NCI-H146 treated with DMSO at 0.1 percent for 48 hours (cell line): ENCODE results near the gene ELOVL2.

ENCODE experiments used
- DNase-seq: peaks from one replicate; lab custom pipeline; 2025; ENCODE audit not compliant: unreplicated experiment; lab: John Stamatoyannopoulos, UW

The ELOVL2 gene

DNA sequence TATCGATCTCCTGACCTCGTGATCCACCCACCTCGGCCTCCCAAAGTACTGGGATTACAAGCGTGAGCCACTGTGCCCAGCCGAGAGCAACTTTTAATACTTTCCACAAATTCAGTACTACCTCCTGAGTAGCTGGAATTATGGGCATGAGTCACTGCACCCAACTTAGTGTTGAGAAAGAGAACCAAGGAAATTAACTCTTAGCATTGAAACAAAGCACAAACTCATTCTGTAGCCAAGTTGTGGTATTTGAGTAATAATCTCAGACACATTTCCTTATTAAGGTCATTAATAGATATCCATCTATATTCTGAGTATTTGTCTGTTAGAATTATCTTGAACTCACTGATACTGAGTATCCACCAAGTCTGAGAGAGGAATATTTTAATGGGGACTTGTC is 14.3 kb upstream of the ELOVL2 start:
- no peak for DNase-seq

DNA sequence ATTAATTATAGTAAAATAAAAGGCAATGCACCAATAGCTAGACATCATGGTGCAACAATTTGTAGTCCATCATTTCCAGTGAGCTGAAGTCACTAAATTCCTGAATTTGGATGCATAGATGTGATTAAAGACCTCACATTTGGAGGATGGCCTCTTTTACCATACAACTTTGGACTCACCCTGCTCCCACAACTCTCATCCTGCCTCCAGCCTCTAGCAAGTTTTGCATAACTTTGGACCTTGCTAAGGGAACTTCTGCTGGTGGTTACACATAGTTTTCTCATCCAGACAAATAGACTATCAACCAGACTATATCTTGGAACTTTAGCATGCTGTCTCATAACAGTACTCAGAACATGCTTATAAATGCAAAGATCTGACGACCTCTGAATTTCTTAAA is 12.8 kb upstream of the ELOVL2 start:
- no peak for DNase-seq

DNA sequence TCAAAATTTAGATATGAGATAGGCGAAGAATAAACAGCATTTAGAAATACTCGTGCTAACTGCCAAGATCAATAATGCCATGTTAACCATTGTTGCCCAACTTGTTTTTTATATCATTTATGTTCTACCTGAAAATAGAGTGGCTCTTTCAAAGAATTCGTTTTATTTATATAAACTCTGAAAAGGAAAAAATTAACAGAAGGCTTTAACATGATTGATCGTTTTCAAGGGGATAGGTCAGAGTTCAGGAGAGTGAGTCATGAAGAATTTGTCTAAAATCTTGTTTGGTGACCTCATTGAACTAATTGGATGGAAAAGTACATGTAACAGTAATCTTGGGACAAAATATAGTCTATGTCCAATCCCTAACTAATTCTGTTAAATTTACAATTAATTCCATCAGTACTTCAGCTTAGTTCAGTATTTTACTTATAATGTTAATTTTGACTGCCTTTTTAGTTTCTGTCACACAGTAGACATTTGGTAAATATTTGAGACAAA is 11.1 kb upstream of the ELOVL2 start:
- DNase-seq = no peak

DNA sequence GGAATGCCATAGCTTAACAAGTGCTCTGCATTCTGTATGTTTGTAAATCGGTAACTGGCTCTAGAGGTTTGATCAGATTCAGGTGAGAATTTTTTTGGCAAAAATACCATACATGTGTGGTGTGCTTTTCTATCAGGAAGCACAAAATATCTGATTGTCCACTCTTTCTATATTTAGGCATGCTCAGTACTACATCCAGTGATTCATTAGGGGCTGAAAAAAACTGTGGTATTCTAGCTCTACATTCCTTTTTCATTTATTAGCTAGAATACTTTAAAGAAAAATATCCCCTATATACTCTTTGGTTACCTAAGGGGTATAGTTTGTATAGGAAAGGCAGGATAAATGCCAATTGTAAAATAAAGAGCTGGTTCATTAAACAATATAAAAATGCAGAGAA is 10.6 kb upstream of the ELOVL2 start:
- DNase-seq = no peak

DNA sequence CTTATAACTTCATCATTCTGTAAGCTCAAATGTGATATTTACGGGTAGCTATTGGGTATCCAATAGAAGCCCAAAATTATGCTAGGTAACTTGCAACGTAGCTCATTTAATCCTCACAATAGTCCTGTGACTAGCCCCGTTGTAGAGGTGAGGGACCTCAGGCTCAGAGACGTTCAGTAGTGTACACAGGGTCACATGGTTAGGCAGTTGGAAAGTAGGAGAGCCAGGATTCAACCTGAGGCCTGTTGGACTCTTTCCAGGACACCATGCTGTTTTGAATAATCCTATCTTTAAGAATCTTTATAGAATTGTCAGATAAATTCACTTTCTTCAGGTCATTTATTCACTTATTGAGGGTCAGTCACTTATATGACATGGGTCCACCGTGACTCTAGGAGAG is 9.2 kb upstream of the ELOVL2 start:
- DNase-seq = no peak

DNA sequence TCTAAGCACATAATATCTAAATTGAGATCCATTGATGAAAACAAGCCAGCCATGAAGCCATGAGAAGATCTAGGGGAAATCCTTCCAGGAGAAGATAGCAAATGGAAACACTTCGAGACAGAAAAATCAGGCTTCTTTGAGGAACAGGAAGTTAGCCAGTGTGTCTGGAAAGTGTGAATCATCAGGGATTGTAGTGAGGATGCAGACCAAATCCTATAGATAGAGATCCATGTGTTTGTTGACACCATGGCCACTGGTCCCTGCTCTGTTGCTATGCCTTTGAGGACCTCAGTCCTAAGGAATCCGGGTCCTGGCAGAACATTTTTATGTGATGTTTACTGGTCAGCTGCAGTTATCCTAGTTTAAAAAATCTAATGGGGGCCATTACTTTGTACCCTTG is 6.6 kb upstream of the ELOVL2 start:
- DNase-seq = no peak

DNA sequence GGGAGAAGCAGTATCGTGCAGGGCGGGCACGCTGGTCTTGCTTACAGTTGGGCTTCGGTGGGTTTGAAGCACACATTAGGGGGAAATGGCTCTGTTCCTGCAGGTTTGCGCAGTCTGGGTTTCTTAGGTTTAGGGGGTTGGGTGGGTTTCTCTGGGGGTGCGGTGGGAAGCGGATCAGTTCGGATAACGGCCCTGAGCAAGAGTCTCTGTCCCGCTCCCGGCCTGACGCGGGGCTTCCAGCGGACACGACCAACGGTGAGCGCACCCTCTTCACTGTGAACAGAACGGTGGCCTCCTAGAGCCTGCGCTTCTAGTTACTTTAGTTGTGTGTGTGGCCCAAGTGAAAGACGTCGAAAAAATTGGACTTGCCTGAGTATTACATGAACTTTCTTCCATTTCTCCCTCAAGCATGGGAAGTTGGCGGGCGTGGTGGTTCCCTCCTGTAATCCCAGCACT is 635 bp upstream of the ELOVL2 start:
- DNase-seq = no peak

DNA sequence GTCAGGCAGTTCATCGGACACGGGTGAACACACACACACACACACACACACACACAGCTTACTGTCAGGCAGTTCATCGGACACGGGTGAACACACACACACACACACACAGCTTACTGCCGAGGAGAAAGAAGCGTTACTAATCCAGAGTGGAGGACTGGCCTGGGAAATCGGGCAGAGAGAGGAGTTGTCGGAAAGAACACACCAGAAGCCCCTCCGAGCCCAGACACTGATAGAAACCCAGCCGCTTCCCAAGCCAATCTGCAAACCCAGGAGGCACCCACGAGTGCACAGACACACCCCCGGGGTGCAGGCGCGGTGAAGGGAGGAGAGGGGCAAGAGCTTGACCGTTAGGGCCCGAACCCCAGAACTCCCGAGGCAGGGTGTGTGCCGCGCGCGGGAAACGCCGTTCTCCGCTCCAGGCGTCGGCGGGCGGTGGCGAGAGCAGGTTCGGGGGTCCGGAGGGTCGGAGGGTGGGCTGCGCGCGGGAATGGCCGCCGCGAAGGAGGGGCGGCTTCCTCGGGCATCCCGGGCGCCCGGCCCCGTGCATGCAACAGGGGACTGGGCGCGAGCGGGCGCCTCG is 636 bp downstream of the ELOVL2 start:
- no peak for DNase-seq

DNA sequence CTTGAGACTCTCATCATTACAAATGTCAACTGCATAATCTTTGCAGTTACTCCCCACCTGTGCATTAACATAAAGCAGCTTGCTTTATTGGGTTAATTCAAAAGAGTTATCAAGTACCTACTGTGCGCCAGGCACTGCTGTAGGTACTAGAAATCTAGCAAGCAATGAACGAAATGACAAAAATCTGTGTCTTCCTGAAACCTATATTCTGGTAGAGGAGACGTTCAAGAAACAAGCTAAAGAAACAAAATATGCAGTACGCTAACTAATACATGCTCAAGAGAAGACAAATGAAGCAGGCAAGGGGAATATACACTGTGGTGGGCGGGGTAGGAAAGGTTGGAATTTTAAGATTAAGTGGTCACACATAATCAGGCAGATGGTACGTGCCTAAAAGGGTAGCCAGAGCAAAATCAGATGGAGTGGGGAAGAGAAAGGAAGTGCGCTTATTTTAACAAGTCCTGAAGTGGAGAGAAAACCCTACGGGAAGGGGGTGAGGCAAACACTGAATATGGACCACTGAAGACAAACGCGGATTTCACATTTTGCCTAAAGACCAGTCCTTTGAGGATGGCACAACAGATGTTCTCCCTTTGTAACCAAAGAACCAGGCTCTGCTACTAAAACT is 1.2 kb downstream of the ELOVL2 start:
- DNase-seq = peak; percentile 18

DNA sequence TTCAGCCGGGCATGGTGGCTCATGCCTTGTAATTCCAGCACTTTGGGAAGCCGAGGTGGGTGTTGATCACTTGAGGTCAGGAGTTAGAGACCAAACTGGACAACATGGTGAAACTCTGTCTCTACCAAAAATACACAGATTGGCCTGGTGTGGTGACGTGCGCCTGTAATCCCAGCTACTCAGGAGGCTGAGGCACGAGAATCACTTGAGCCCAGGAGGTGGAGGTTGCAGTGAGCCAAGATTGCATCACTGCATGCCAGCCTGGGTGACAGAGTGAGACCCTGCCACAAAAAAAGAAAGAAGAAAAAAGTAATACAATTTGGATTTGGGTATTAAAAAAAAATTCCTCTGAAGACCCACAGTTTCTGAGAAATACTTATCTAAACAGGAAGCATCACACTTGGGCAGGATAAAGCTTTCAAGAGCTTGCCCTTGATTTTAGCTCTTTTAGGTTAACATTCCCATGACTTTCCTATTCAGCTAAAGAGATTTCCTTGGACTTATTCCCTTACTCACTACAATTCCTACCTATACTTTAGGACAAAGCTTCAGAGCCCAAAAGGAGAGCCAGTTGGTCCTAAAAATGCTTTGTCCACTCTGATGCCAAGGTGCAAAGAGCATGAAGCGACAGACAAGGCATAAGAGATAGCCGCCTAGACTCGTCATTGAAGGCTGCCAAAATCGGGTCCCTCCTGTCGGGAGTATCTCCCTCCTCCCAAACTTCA is 1.9 kb downstream of the ELOVL2 start:
- DNase-seq = no peak

DNA sequence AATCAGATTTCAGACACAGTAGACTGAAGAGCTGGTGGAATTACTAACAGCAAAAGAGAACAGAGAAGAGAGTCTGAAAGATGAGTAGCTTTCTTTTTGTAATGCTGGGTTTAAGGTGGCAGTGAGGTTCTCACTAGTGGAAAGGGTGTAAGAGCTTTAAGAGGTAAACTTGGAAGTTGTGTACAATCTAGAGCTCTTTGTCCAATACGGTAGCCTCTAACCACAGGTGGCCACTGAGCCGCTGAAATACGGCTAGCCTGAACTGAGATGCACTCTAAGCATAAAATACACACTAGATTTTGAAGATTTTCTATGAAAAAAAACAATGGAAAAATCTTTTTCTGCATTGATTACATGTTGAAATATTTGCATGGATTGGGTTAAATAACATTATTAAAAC is 4.0 kb downstream of the ELOVL2 start:
- no peak for DNase-seq

DNA sequence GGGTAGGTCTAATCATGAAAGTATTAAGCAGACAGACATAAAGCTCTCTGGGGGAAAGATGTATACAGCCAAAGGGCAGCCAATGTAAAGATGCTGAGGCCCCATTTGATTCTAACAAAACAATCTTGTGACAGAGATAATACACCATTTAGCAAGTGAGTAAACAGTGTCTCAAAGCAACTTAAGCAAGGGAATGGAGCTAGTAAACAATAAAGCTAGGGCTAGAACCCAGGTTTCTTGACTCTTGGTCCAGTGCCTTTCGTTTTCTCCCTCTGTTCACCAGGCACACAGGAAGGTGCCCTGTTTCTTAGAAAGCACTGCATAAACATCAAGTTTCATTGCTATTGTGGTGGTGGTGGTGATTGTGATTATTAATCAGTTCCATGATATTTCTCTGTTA is 5.1 kb downstream of the ELOVL2 start:
- DNase-seq = no peak

DNA sequence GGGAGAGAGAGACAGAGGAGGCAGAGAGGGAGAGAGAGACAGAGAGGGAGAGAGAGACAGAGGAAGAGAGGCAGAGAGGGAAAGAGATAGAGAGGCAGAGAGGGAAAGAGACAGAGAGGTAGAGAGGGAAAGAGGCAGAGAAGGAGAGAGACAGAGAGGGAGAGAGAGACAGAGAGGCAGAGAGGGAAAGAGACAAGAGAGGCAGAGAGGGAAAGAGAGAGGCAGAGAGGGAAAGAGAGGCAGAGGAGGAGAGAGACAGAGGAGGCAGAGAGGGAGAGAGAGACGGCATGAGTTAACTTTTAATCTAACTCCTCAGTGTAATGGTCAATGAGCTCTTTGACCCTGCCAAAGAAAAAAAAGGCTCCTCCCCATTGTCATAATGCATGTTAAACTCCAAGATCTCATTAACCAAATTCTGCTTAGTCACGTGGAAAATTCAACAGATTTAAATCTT is 7.1 kb downstream of the ELOVL2 start:
- DNase-seq = no peak

DNA sequence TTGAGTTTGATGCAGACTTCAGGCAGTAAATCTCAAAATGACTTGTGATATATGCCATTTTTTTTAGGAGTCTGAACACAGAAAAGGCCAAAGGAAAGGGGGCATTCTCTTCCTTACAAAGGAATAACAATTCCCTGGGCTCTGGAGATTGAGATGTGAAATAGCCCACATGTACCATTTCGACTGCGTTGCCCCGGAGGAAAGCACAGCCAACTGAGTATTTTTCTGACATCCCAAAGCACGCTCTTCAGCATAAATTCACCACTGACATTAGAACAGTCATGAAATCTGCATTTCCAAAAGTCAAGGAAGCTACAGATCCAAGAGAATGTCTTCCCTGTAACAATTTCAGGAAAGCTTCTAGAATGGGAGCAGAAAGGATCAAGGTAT is 7.8 kb downstream of the ELOVL2 start:
- DNase-seq = no peak

DNA sequence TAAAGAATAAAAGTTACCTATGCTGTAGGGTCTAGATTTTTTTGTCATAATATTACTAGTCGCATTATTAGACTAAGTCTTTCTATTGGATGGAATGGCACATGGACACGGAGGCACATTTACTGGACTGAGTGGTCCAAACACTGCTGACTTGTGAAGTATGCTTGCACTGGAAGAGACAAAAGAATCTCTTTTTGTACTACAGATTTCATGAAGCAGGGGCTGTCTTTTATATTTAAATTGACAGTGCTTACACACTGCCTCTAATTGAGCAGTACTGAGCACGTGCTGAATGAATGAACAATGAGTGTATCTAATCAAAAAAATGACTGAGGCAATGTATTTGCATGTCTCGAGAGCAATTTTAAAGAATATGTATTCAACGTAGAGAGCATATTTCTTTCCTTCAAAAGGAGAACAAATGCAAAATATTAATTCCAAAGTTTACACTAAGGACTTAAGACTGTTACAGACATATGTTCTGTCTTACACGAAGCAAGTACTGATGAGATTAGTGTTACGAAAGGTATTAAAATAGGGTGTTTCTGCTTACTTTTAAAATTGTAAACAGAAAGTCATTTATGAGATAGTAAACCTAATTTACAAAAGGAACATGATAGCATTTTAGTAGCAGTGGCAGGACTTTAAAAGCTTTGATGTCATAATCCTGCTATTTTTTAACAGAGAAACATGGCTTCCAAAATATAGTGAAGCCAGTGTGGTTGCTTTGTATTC is 8.3 kb downstream of the ELOVL2 start:
- no peak for DNase-seq

DNA sequence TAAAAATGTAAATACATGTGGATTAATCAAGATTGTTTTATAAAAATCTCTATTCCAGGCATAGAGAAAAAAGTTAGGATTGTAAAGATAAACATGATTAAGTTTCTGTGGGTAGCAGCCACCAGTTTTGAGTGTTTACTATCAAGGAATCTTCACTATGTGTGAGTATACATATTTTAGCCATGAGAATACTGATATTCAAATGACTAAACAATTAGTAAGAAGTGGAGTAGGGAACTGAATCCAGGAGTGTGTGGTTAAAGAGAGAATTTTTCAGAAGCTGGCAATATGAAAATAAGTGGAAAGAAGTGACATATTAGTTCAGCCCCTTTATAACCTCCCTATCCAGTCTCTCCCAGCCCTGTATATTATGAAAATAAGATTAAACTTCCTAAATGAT is 10.3 kb downstream of the ELOVL2 start:
- no peak for DNase-seq

DNA sequence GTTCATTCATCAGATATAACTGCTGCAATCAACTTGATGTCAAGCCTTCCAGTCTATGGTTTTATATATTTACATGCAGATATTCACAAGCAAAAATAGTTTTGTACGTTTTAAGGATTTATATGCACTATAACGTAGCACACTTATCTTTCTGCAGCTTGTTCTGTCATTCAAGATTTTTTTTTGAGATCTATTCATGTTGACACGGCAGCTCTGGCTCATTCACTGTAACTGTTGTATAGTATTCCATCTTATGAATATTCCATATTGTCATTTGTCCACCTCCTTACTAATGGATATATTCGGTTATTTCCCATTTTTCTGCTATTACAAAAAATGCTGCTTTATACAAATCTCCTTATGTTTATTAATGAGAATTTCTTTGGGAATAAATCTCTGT is 13.2 kb downstream of the ELOVL2 start:
- no peak for DNase-seq

DNA sequence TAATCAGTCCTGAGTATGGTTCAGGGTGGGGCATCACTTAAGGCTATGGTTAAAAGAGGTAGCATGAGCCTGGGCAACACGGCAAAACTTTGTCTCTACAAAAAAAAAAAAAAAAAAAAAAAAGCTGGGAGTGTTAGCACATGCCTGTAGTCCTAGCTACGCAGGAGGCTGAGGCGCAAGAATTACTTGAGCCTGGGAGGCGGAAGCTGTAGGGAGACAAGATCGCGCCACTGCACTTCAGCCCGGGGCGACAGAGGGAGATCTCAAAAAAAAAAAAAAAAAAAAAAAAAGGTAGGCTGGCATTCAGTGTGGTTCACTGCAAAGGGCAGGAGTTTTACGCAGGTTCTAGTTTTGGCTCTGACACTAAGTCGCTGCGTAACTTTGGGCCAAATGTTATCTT is 15.1 kb downstream of the ELOVL2 start:
- no peak for DNase-seq

DNA sequence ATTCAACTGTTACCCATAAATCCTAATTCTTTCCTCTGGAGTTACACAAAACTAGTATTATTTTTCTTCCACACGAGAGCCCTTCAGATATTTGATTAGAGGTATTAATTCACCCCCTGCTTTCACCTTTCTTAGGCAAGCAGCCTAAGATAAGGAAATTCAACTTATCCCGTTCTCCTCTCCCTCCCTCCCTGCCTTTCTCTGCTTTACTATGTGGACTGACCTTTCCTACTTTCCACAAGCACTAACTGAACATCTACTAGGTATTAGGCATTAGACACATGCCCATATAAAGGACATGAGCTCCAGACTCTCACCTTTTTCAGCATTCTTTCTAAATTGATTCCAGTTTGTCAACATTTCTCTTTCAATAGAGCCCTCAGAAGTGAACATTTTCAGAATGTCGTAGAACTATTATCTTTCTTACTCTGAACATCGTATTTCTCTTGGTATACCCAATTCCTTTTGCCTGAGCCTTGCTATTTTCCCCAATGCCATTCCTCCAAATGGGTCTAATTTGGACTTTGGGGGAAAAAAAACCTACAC is 16.5 kb downstream of the ELOVL2 start:
- no peak for DNase-seq

DNA sequence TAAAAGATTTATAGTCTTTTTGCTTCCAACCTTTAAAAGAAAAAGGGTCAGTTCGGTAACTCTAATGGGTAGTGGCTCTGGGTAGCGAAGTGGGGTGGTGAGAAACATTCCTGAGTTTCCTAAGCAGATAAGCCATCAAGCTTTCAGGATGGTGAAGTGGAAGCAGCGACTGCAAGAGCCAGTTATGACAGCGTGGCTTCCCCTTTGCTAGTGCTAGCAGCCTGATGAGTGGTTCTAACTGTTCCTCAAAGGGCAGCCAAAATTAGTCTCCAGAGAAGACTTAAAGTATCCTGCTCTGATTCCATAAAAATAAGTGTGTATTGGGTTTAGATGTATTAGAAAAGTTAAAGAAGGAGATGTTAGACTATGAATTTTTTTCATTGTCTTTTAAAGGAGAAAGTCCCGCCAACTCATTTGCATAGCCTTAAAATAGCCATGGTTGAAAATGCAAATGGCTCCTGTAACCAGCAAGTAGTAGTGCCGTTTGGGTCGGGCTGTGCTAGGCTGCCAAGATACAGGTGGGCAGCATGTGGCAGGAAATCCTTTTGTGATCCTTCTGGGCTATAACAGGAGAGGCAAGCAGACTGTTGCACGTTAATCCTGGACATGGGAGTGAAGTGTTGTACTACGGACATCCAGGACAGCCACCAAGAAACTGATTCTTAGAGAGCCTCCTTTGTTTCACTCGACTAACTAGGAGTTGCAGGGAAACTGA is 18.0 kb downstream of the ELOVL2 start:
- DNase-seq = no peak

DNA sequence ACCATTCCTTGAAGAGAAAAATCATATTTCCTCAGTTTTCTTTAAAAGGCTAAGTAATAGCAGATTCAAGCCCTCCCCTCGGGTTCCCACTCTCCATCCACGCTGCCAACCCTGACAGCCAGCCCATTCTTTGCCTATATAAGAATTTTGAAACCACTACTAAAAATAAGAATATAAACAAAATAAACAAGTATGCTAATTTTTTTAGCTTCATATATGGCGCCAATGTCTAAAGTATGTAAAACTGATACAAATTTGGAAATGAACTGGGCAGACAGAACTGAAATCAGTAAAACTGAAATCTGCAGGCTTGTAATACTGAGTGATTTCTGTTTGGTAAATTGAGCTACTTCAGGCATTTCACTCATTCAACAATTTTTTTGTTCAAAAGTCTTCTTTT is 19.0 kb downstream of the ELOVL2 start:
- DNase-seq = no peak
